Heart left ventricle (tissue), 13 donors: ENCODE measurements around the gene ROBO3.

ENCODE experiments used
- CTCF ChIP-seq, 12 donors: fragments of 200-600 bp; sonication (generic) in 4 of 12; IDR thresholded peaks; one replicate each; pipeline versions ENCODE4 v1.5.0 to v1.8.0; 2018 to 2022; ENCODE audit warnings: antibody characterized with exemption in 12 of 12, mild to moderate bottlenecking in 5 of 12
- POLR2A ChIP-seq, 2 donors: fragments of 450-650 bp; IDR thresholded peaks; one replicate each; pipeline ENCODE4 v1.6.1; 2017; ENCODE audit warnings: antibody characterized with exemption in 2 of 2, mild to moderate bottlenecking in 2 of 2, moderate library complexity in 2 of 2
- donor health status: ischemic (EF 13 %, LVEDD 7.1; RV severe dilation, severe dysfunction).
- donor health status: DM: no; HTN: yes; CAD: no.
- donor health status: DM: no; HTN: no; CAD: no.
- donor health status: ischemic (EF 25% LVEDD 6.9; RV normal size, moderate dysfunction).
- donor health status: ischemic (EF 25% LVEDD 5.7; RV mildly dilated, moderate dysfunction).
- donor health status: ischemic (EF 35%, LVEDD 5.7; RV mildly dilated, moderate dysfunction).
- donor health status: nonischemic (EF 11% LVEDD 7.7; RV severe dilation, severe dysfunction).
- donor health status: DM: yes; HTN: yes; CAD: no.
- donor health status: PGD.
- donor health status: ischemic (EF 29% LVEDD 5.4; RV normal size, mild dysfunction).
- donor health status: nonischemic (EF 23%, LVEDD 6.1; RV moderate dilation, normal function).

GRCh38 chr11:124889191-124890091 is 24.2 kb downstream of the ROBO3 start:
- no peak for TF ChIP-seq POLR2A (IDR thresholded peaks at IDR 0.05)
- TF ChIP-seq CTCF (IDR thresholded peaks at IDR 0.05): no peak
